Measurements from ENCODE around the gene AGBL4.

DNA sequence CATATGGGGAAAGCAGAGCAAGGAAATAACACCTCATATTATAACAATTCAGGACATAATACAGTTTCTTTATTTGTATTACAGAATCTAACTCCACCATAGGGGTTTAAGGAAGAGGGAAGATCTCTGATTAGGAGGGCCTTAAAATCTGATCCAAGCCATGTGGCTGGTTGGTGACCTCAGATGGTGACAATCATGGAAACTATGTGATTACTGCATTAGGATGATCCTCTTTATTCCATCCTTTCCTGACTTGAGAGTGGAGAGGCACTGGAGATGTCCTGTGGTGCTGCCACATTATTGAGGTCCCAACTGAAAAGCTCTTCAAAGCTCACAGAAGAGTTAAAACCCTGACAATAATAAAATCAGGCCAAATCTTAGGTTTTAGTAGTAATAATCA, 1078.9 kb downstream of the AGBL4 start:
- TF ChIP-seq, protein P1, sequence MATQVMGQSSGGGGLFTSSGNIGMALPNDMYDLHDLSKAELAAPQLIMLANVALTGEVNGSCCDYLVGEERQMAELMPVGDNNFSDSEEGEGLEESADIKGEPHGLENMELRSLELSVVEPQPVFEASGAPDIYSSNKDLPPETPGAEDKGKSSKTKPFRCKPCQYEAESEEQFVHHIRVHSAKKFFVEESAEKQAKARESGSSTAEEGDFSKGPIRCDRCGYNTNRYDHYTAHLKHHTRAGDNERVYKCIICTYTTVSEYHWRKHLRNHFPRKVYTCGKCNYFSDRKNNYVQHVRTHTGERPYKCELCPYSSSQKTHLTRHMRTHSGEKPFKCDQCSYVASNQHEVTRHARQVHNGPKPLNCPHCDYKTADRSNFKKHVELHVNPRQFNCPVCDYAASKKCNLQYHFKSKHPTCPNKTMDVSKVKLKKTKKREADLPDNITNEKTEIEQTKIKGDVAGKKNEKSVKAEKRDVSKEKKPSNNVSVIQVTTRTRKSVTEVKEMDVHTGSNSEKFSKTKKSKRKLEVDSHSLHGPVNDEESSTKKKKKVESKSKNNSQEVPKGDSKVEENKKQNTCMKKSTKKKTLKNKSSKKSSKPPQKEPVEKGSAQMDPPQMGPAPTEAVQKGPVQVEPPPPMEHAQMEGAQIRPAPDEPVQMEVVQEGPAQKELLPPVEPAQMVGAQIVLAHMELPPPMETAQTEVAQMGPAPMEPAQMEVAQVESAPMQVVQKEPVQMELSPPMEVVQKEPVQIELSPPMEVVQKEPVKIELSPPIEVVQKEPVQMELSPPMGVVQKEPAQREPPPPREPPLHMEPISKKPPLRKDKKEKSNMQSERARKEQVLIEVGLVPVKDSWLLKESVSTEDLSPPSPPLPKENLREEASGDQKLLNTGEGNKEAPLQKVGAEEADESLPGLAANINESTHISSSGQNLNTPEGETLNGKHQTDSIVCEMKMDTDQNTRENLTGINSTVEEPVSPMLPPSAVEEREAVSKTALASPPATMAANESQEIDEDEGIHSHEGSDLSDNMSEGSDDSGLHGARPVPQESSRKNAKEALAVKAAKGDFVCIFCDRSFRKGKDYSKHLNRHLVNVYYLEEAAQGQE (IDR thresholded peaks at IDR 0.05; ENCODE audit: low read depth), result no peak
- TF ChIP-seq EGR1 (IDR thresholded peaks at IDR 0.05), result no peak

All from Ishikawa (cell line).